K562 (cell line): ENCODE results near the gene UMODL1. TPM values are rescaled to one million over a fixed set of nuclear protein-coding genes. Genes with fewer than 3 reads are reported as not detected.

Experiments used
- ATAC-seq: fragments of 200-7000 bp; cut with Tn5 transposase; 3 replicates; pipeline ENCODE4 v1.9.1; 2020; ENCODE audit warnings: moderate library complexity
- Bru-seq: library from RNA; stranded (reverse); fragments of 400-500 nt; gene quantifications from one replicate; lab custom pipeline; 2021; lab: Mats Ljungman, UMichigan
- BruChase-seq, 2 experiments: library from RNA; stranded (reverse); fragments of 400-500 nt; gene quantifications; one replicate each; lab custom pipeline; 2021; lab: Mats Ljungman, UMichigan
- BruUV-seq: library from RNA; stranded (reverse); fragments of 400-500 nt; replicated peaks from 2 replicates; lab custom pipeline; 2021; lab: Mats Ljungman, UMichigan
- CTCF ChIA-PET: fragments of 300-600 bp; formaldehyde crosslinking; extraction: SDS; loops from one replicate; lab custom pipeline; 2021; ENCODE audit warnings: low intra/inter-chr PET ratio; lab: Yijun Ruan, JAX
- POLR2A ChIA-PET: fragments of 300-600, 350-650 bp; sonication (Branson Sonifier 250); formaldehyde crosslinking; extraction: SDS; loops from one replicate; lab custom pipeline; 2021; ENCODE audit warnings: antibody characterized with exemption, inconsistent platforms; lab: Yijun Ruan, JAX
- DNase-seq, 4 experiments: peaks; one replicate each; pipeline versions ENCODE4 v3.0.0 to v3.0.0-alpha.2; 2011 to 2018; ENCODE audit warnings: low spot score in 3 of 4, mixed read lengths in 3 of 4; ENCODE audit errors: extremely low read depth in 1 of 4
- FAIRE-seq: peaks from 2 replicates; lab custom pipeline; 2011; peaks lifted over from hg19 to GRCh38; lab: Jason Lieb, UNC
- H2AFZ ChIP-seq: 2 replicates; pipeline ENCODE4 v1.6.0; 2011; ENCODE audit warnings: low read depth, low read length, control low read depth, inconsistent platforms
- H3K27ac ChIP-seq: fragments of 200-600 bp; 3 replicates; pipeline ENCODE4 v1.8.0; 2011; ENCODE audit warnings: low read depth, mild to moderate bottlenecking, control low read depth, inconsistent platforms, low read length, moderate library complexity, mixed read lengths; ENCODE audit errors: extremely low read depth
- H3K27me3 ChIP-seq, 2 experiments: fragments of 300-600 bp in 1 of 2; 2 replicates in 1 of 2; 3 replicates in 1 of 2; pipeline versions ENCODE4 v1.6.0 to v1.8.0; 2011; ENCODE audit warnings: inconsistent platforms in 2 of 2, low read length in 2 of 2, mild to moderate bottlenecking in 1 of 2, mixed read lengths in 1 of 2, moderate library complexity in 1 of 2; ENCODE audit not compliant: control insufficient read depth in 2 of 2, insufficient read depth in 2 of 2
- H3K36me3 ChIP-seq: fragments of 300-600 bp; 3 replicates; pipeline ENCODE4 v1.8.0; 2011; ENCODE audit warnings: mild to moderate bottlenecking, low read length, inconsistent platforms; ENCODE audit not compliant: control insufficient read depth, insufficient read depth
- H3K4me1 ChIP-seq, 2 experiments: fragments of 200-600 bp in 1 of 2; replicated peaks in 1 of 2; 2 replicates in 1 of 2; 3 replicates in 1 of 2; pipeline versions ENCODE4 v1.5.1 to v1.8.0; 2011; ENCODE audit warnings: inconsistent platforms in 2 of 2, low read length in 2 of 2, mild to moderate bottlenecking in 1 of 2, mixed read lengths in 1 of 2, moderate library complexity in 1 of 2; ENCODE audit not compliant: control insufficient read depth in 2 of 2, insufficient read depth in 2 of 2
- H3K4me2 ChIP-seq: 2 replicates; pipeline ENCODE4 v1.6.1; 2011; ENCODE audit warnings: low read length, control low read depth, inconsistent platforms, mixed read lengths; ENCODE audit not compliant: insufficient read depth
- H3K4me3 ChIP-seq: fragments of 200-600 bp; sonication (generic), shearing (Covaris generic); 2 replicates; pipeline ENCODE4 v1.5.1; 2016; ENCODE audit warnings: control low read depth, inconsistent platforms
- H3K79me2 ChIP-seq: fragments of 200-600 bp; 3 replicates; pipeline ENCODE4 v1.8.0; 2011; ENCODE audit warnings: low read length, inconsistent platforms; ENCODE audit not compliant: control insufficient read depth, insufficient read depth
- H3K9ac ChIP-seq, 2 experiments: 2 replicates each; pipeline versions ENCODE4 v1.6.0 to v1.6.1; 2011; ENCODE audit warnings: low read depth in 2 of 2, low read length in 2 of 2, control low read depth in 1 of 2, inconsistent platforms in 1 of 2, mild to moderate bottlenecking in 1 of 2, mixed read lengths in 1 of 2; ENCODE audit not compliant: insufficient read depth in 1 of 2
- H3K9me1 ChIP-seq: one replicate; pipeline ENCODE4 v1.6.0; 2011; ENCODE audit warnings: inconsistent platforms, mild to moderate bottlenecking, low read length, moderate library complexity; ENCODE audit not compliant: control insufficient read depth, insufficient read depth
- H3K9me3 ChIP-seq: replicated peaks from 2 replicates; pipeline ENCODE4 v1.5.1; 2011; ENCODE audit warnings: low read depth, low read length, inconsistent platforms; ENCODE audit not compliant: control insufficient read depth, insufficient read depth
- H4K20me1 ChIP-seq: replicated peaks from 2 replicates; pipeline ENCODE4 v1.6.1; 2011; ENCODE audit warnings: low read length, inconsistent platforms, mixed read lengths; ENCODE audit not compliant: control insufficient read depth, insufficient read depth
- BRCA1 ChIP-seq, 2 experiments: fragments of 450-650 bp in 1 of 2; sonication (generic) in 1 of 2; formaldehyde crosslinking in 1 of 2; IDR thresholded peaks; 2 replicates each; pipeline versions ENCODE4 v1.5.0 to v1.6.1; 2017 to 2020; ENCODE audit warnings: mild to moderate bottlenecking in 1 of 2, missing genetic modification reagents in 1 of 2
- TGIF2 ChIP-seq: sonication (generic); formaldehyde crosslinking; IDR thresholded peaks from 2 replicates; pipeline ENCODE4 v1.8.1; 2022; ENCODE audit warnings: mild to moderate bottlenecking, missing genetic modification reagents, moderate library complexity
- WGBS: fragments of 100-300 bp; shearing (Covaris generic); methylation state at CpG from one replicate; pipeline ENCODE4 v1.1.6; 2016; ENCODE audit warnings: low coverage, mixed read lengths; ENCODE audit not compliant: insufficient coverage; ENCODE audit errors: missing lambda C conversion rate; 5-methylcytosine and 5-hydroxymethylcytosine counted together
- in situ Hi-C: fragments of 300-500 bp; cut with MboI; formaldehyde crosslinking; loops from 4 replicates; pipeline ENCODE4 v1.15.0; 2018; ENCODE audit warnings: inconsistent platforms, mixed read lengths
- intact Hi-C: fragments of 100-400 bp; cut with micrococcal nuclease; formaldehyde crosslinking; loops from 2 replicates; pipeline ENCODE4 v1.14.2; 2022
- long read RNA-seq, 3 experiments: library from polyadenylated mRNA in 2 of 3; library from RNA in 1 of 3; unstranded in 2 of 3; stranded (forward) in 1 of 3; transcript quantifications; one replicate each; pipeline ENCODE4 v2.0.0, GENCODE V29; 2019 to 2022
- polyA minus RNA-seq, 3 experiments: library from RNA; depleted of rRNA, polyadenylated mRNA; stranded (reverse); fragments of >200 nt; gene quantifications; 2 replicates each; pipeline ENCODE4 v1.2.3, GENCODE V29; 2011
- polyA plus RNA-seq, 8 experiments: library from polyadenylated mRNA; depleted of rRNA in 4 of 8; stranded (reverse) in 5 of 8; unstranded in 3 of 8; fragments of >200 nt; fragmentation: Nextera tagmentation in 2 of 8; fragmentation: Illumina TruSeq in 1 of 8; extraction: Ambion mirVana in 2 of 8; extraction: Trizol in 1 of 8; gene quantifications; 2 replicates each; pipeline versions ENCODE4 v1.2.1 to v1.2.3, GENCODE V29; 2011 to 2014; ENCODE audit warnings: inconsistent platforms in 1 of 8, missing spikeins in 1 of 8
- total RNA-seq, 7 experiments: library from RNA; depleted of rRNA in 6 of 7; stranded (reverse); fragments of >200 nt in 6 of 7; fragmentation: Illumina TruSeq in 2 of 7; extraction: Trizol in 2 of 7; gene quantifications; 2 replicates each; pipeline versions ENCODE4 v1.2.1 to v1.2.3, GENCODE V29; 2011 to 2021; ENCODE audit warnings: low replicate concordance in 1 of 7

Gene UMODL1
- total RNA-seq (2011; cell fraction: chromatin; rRNA removed; ENCODE audit: low replicate concordance) = not detected in 2 replicates
- not detected in 2 replicates for total RNA-seq (2011; cell fraction: nucleolus; rRNA removed)
- total RNA-seq (2011; cell fraction: nucleoplasm; rRNA removed) = not detected in 2 replicates
- not detected in 2 replicates for total RNA-seq (2014; rRNA removed)
- total RNA-seq (2014; rRNA removed; fragmentation: Illumina TruSeq; extraction: Trizol) = not detected in 2 replicates
- total RNA-seq (2015; rRNA removed; fragmentation: Illumina TruSeq; extraction: Trizol) = not detected in 2 replicates
- total RNA-seq (2021) = not detected in 2 replicates
- polyA plus RNA-seq (2011; rRNA removed) = not detected in 2 replicates
- polyA plus RNA-seq (2011; cell fraction: cytosol; rRNA removed) = not detected in 2 replicates
- polyA plus RNA-seq (2011; cell fraction: nucleus; rRNA removed) = not detected in 2 replicates
- polyA plus RNA-seq (2012) = not detected in 2 replicates
- polyA plus RNA-seq (2014; fragmentation: Illumina TruSeq; extraction: Trizol) = not detected in 2 replicates
- not detected for polyA plus RNA-seq (2014; fragmentation: Nextera tagmentation; extraction: Ambion mirVana)
- not detected in 2 replicates for polyA plus RNA-seq (2014; rRNA removed)
- polyA minus RNA-seq (2011; rRNA and poly(A)+ RNA removed) = not detected in 2 replicates
- not detected in 2 replicates for polyA minus RNA-seq (2011; cell fraction: cytosol; rRNA and poly(A)+ RNA removed)
- not detected in 2 replicates for polyA minus RNA-seq (2011; cell fraction: nucleus; rRNA and poly(A)+ RNA removed)
- Bru-seq, nascent RNA = not detected
- not detected for BruChase-seq, experiment 1, labeled RNA remaining after a 2-hour chase
- percentile 1 among the genes with signal in this experiment for BruChase-seq, experiment 2, labeled RNA remaining after a 6-hour chase
- long read RNA-seq, experiment 1 = 0 reads
- long read RNA-seq, experiment 2 = 0 reads
- long read RNA-seq, experiment 3 = 0 reads

GRCh38 chr21:42071146-42071737 is at the start of gene UMODL1:
TSS of gene UMODL1 (plus strand) at chr21:42071317. CDS start at chr21:42071317, 0 bp downstream.
- in situ Hi-C loops (no loop called here), intact Hi-C loops (no loop called here)
- Histone ChIP-seq H3K27me3 (peaks cover 65 to 76% of the 10 kb centered on the region in 2 experiments), H3K36me3 (no peaks in the 10 kb centered on the region), H3K9ac (no peak within 1 kb of the TSS), H3K4me2 (no peak within 1 kb of the TSS), H3K4me3 (no peak within 1 kb of the TSS), H3K9me1 (no peaks in the 10 kb centered on the region), H3K79me2 (no peaks in the 10 kb centered on the region), H4K20me1 (peaks cover 28% of the 10 kb centered on the region; the same call in 1 of the 2 replicates), H3K27ac (no peak within 1 kb of the TSS), H3K9me3 (no peaks in the 10 kb centered on the region), H3K4me1 (peaks cover 0 to 4% of the 10 kb centered on the region in 2 experiments; a peak in 1 of 5 replicates), H2AFZ (no peak within 1 kb of the TSS)
- no TSS peak for BruUV-seq
- ChIA-PET POLR2A (interaction anchor here (1.0 kb wide), 1 partner anchor 46 kb away, joined by 4 read pairs; no protein-coding TSS in a partner anchor), CTCF (interaction anchor here (0.5 to 0.6 kb wide), 2 partner anchors 9 to 200 kb away, joined by 3 read pairs; no protein-coding TSS in a partner anchor)
- no peak for FAIRE-seq
- ATAC-seq = no peak
- no peak for TF ChIP-seq TGIF2 (CRISPR knock-in tag)
- no peak for TF ChIP-seq BRCA1 (IDR thresholded peaks at IDR 0.05)
- TF ChIP-seq BRCA1 (CRISPR knock-in tag; IDR thresholded peaks at IDR 0.05) = no peak
- WGBS = under 1% methylated on average over 13 of the region's 13 CpGs
- DNase-seq = no peak
